SK-N-MC (cell line): ENCODE measurements around the gene PTDSS2.

Source experiments
- EZH2 ChIP-seq: fragments of 200-600 bp; sonication (generic); IDR thresholded peaks from one replicate; pipeline ENCODE4 v1.6.1; 2017; ENCODE audit warnings: antibody characterized with exemption
- POLR2AphosphoS5 ChIP-seq: IDR thresholded peaks from 2 replicates; pipeline ENCODE4 v1.6.1; 2012; ENCODE audit warnings: mild to moderate bottlenecking, low read depth, low read length, borderline replicate concordance

DNA sequence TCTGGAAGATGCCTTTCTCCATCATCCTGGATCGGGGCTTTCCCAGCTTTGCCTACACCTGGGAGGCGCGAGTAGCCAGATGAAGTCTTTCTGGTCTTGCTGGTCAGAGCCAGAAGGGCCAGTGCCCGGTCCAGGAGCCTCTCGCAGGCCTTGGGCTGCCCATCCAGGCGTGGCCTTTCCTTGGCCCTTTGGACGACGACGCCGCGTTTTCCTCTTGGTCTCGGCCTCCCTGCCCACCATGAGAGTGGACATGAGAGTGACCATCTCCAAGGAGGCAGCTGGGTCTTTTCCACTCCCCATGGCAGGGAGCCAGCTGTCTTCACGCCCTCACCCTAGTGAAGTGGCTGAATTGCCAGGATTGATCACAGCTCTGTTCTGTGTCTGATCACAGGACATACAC, 3.5 kb downstream of the PTDSS2 start:
- no peak for TF ChIP-seq POLR2AphosphoS5
- TF ChIP-seq EZH2: no peak
